PC-3 (cell line): ENCODE results near the gene EXOC4. TPM values are rescaled to one million over a fixed set of nuclear protein-coding genes. Genes with fewer than 3 reads are reported as not detected.

Source experiments
- ATAC-seq: fragments of 200-7000 bp; cut with Tn5 transposase; 2 replicates; pipeline ENCODE4 v1.9.1; 2020; ENCODE audit warnings: mild to moderate bottlenecking, moderate library complexity
- BruUV-seq: library from RNA; stranded (reverse); fragments of 400-500 nt; replicated peaks from 2 replicates; lab custom pipeline; 2021; lab: Mats Ljungman, UMichigan
- CTCF ChIA-PET: fragments of 300-600 bp; sonication (Branson Sonifier 250); formaldehyde crosslinking; loops from one replicate; lab custom pipeline; 2022; ENCODE audit warnings: antibody characterized with exemption; lab: Charles Lee
- POLR2A ChIA-PET: fragments of 300-600 bp; sonication (Branson Sonifier 250); formaldehyde crosslinking; loops from one replicate; lab custom pipeline; 2022; ENCODE audit warnings: antibody characterized with exemption; ENCODE audit not compliant: unreplicated experiment; lab: Charles Lee
- DNase-seq: peaks from one replicate; pipeline ENCODE4 v3.0.0-alpha.2; 2015
- H2AFZ ChIP-seq: fragments of 300-600 bp; sonication (generic); 2 replicates; pipeline ENCODE4 v1.6.0; 2016; ENCODE audit warnings: antibody characterized with exemption, low read length
- H3F3A ChIP-seq: fragments of 300-600 bp; sonication (generic); one replicate; pipeline ENCODE4 v1.6.0; 2017; ENCODE audit warnings: antibody characterized with exemption, low read length, control low read depth, mild to moderate bottlenecking; ENCODE audit not compliant: unreplicated experiment
- H3K27ac ChIP-seq: fragments of 300-600 bp; sonication (generic); 2 replicates; pipeline ENCODE4 v1.5.1; 2016; ENCODE audit warnings: mild to moderate bottlenecking, low read length
- H3K27me3 ChIP-seq: fragments of 300-600 bp; sonication (generic); 2 replicates; pipeline ENCODE4 v1.6.1; 2016; ENCODE audit warnings: low read length, mixed read lengths
- H3K36me3 ChIP-seq: fragments of 300-600 bp; sonication (generic); 2 replicates; pipeline ENCODE4 v1.6.1; 2016; ENCODE audit warnings: low read depth, mixed run types, low read length, mixed read lengths
- H3K4me1 ChIP-seq: fragments of 300-600 bp; sonication (generic); 2 replicates; pipeline ENCODE4 v1.5.1; 2016; ENCODE audit warnings: low read length; ENCODE audit not compliant: insufficient read depth
- H3K4me2 ChIP-seq: fragments of 300-600 bp; sonication (generic); 2 replicates; pipeline ENCODE4 v1.6.0; 2016; ENCODE audit warnings: low read length
- H3K4me3 ChIP-seq: fragments of 300-600 bp; sonication (generic); 2 replicates; pipeline ENCODE4 v1.5.1; 2016; ENCODE audit warnings: mild to moderate bottlenecking, low read length, mixed read lengths
- H3K79me2 ChIP-seq: fragments of 300-600 bp; sonication (generic); 2 replicates; pipeline ENCODE4 v1.6.1; 2017; ENCODE audit warnings: low read length, mixed read lengths
- H3K9ac ChIP-seq: fragments of 300-600 bp; sonication (generic); 2 replicates; pipeline ENCODE4 v1.6.0; 2016; ENCODE audit warnings: mild to moderate bottlenecking, low read length
- H3K9me2 ChIP-seq: fragments of 300-600 bp; sonication (generic); replicated peaks from 2 replicates; pipeline ENCODE4 v1.6.1; 2016; ENCODE audit warnings: mixed run types, low read length, mixed read lengths
- H3K9me3 ChIP-seq: fragments of 300-600 bp; sonication (generic); 2 replicates; pipeline ENCODE4 v1.6.1; 2016; ENCODE audit warnings: low read length, mixed read lengths
- H4K20me1 ChIP-seq: fragments of 300-600 bp; sonication (generic); 2 replicates; pipeline ENCODE4 v1.6.1; 2016; ENCODE audit warnings: low read length, mixed read lengths
- EZH2 ChIP-seq: fragments of 300-600 bp; sonication (generic); IDR thresholded peaks from one replicate; pipeline ENCODE4 v1.6.1; 2017; ENCODE audit warnings: antibody characterized with exemption, mild to moderate bottlenecking, low read length; ENCODE audit not compliant: unreplicated experiment
- EZH2phosphoT487 ChIP-seq: fragments of 300-600 bp; sonication (generic); IDR thresholded peaks from 2 replicates; pipeline ENCODE4 v1.6.1; 2018; ENCODE audit warnings: mild to moderate bottlenecking, antibody characterized with exemption, low read length, borderline replicate concordance
- intact Hi-C: fragments of 100-400 bp; cut with micrococcal nuclease; formaldehyde crosslinking; loops from 2 replicates; pipeline ENCODE4 v1.9.0; 2023
- total RNA-seq: library from RNA; depleted of rRNA; stranded (reverse); fragments of >200 nt; gene quantifications from 2 replicates; pipeline ENCODE4 v1.2.3, GENCODE V29; 2014
- TF ChIP-seq, protein P1 (sequence below): fragments of 300-600 bp; sonication (generic); conservative IDR thresholded peaks from 2 replicates; pipeline ENCODE4 v1.5.1; 2017; ENCODE audit warnings: antibody characterized with exemption, low read depth, mild to moderate bottlenecking, low read length

Gene EXOC4
- total RNA-seq, 1 experiment from 2014 or later = 43.5 TPM

- H3K4me3 ChIP-seq = no peak overlapping the region
- ChIA-PET POLR2A (no interaction called here), CTCF (no interaction called here)
- no TSS peak for BruUV-seq
- no peak overlapping the region for H3K27ac ChIP-seq
- no peaks in the 10 kb centered on the region for H3K36me3 ChIP-seq
- no peak for ATAC-seq
- TF ChIP-seq, protein P1, sequence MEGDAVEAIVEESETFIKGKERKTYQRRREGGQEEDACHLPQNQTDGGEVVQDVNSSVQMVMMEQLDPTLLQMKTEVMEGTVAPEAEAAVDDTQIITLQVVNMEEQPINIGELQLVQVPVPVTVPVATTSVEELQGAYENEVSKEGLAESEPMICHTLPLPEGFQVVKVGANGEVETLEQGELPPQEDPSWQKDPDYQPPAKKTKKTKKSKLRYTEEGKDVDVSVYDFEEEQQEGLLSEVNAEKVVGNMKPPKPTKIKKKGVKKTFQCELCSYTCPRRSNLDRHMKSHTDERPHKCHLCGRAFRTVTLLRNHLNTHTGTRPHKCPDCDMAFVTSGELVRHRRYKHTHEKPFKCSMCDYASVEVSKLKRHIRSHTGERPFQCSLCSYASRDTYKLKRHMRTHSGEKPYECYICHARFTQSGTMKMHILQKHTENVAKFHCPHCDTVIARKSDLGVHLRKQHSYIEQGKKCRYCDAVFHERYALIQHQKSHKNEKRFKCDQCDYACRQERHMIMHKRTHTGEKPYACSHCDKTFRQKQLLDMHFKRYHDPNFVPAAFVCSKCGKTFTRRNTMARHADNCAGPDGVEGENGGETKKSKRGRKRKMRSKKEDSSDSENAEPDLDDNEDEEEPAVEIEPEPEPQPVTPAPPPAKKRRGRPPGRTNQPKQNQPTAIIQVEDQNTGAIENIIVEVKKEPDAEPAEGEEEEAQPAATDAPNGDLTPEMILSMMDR = no peak
- TF ChIP-seq EZH2 (no peak), EZH2phosphoT487 (no peak)
- no peaks in the 10 kb centered on the region for H3K4me1 ChIP-seq
- H3F3A ChIP-seq = no peaks in the 10 kb centered on the region
- no peaks in the 10 kb centered on the region for H3K79me2 ChIP-seq
- H3K9me2 ChIP-seq = no peaks in the 10 kb centered on the region
- H4K20me1 ChIP-seq = no peaks in the 10 kb centered on the region
- no peak overlapping the region for H2AFZ ChIP-seq
- H3K9ac ChIP-seq = no peak overlapping the region
- H3K9me3 ChIP-seq = no peaks in the 10 kb centered on the region
- no peak overlapping the region for H3K4me2 ChIP-seq
- no peaks in the 10 kb centered on the region for H3K27me3 ChIP-seq
- intact Hi-C loops = no loop called here
- DNase-seq = no peak
Observed at GRCh38 chr7:133445617-133446016, 192.7 kb downstream of the EXOC4 start.

DNA sequence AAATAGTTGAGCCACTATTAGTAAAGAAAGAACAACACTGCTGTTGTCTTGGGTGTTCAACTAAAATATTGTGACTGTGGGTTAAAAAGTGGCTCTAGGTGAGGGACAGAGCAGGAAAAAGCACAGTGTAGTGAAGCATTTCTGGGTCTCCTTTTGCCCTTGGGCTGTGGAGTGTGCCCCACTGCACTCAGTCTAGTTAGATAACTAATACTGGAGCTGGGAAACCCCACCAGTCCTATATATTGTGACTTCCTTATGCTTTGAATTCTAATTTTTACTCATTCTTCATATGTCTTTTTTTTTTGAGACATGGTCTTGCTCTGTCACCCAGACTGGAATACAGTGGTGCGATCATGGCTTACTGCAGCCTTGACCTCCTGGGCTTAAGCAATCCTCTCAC, 195.1 kb downstream of the EXOC4 start:
- CTCF ChIA-PET = no interaction called here
- H3F3A ChIP-seq = no peaks in the 10 kb centered on the region
- BruUV-seq = no TSS peak
- H3K9me3 ChIP-seq = no peaks in the 10 kb centered on the region
- no peak for ATAC-seq
- H3K4me2 ChIP-seq = no peak overlapping the region
- no peaks in the 10 kb centered on the region for H3K36me3 ChIP-seq
- no peak overlapping the region for H2AFZ ChIP-seq
- H3K4me3 ChIP-seq = no peak overlapping the region
- H3K4me1 ChIP-seq = no peaks in the 10 kb centered on the region
- no peaks in the 10 kb centered on the region for H3K9me2 ChIP-seq
- H3K9ac ChIP-seq = no peak overlapping the region
- POLR2A ChIA-PET = no interaction called here
- no peak for TF ChIP-seq EZH2phosphoT487
- TF ChIP-seq, protein P1 = no peak
- no peak for TF ChIP-seq EZH2
- intact Hi-C loops = no loop called here
- H4K20me1 ChIP-seq = no peaks in the 10 kb centered on the region
- DNase-seq = no peak
- no peaks in the 10 kb centered on the region for H3K79me2 ChIP-seq
- no peaks in the 10 kb centered on the region for H3K27me3 ChIP-seq
- no peak overlapping the region for H3K27ac ChIP-seq

DNA sequence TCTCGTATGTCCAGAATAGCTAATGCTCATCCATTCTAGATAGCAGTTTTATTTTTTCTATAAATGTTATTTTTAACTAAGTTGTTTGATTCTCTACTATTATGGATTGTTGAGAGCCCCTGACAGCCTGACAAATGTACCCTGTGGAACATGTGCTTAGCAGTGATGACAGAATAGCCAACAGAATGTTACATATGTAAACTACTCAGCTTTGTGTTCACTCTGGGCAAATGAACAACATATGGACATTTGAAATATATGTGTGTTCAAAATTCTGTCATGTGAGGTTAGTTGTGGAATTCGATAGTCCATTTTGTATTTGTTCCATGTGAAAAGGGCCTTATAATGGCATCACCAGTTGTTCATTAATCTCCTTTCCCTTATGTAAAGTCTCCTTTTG, 199.7 kb downstream of the EXOC4 start:
- CTCF ChIA-PET = no interaction called here
- Histone ChIP-seq H2AFZ (no peak overlapping the region), H3K4me3 (no peak overlapping the region), H3K4me1 (no peaks in the 10 kb centered on the region), H3K36me3 (no peaks in the 10 kb centered on the region), H3K4me2 (no peak overlapping the region), H3K9ac (no peak overlapping the region), H3K79me2 (no peaks in the 10 kb centered on the region), H3K9me2 (no peaks in the 10 kb centered on the region), H3K27ac (no peak overlapping the region), H3K27me3 (no peaks in the 10 kb centered on the region), H3K9me3 (no peaks in the 10 kb centered on the region), H3F3A (no peaks in the 10 kb centered on the region), H4K20me1 (no peaks in the 10 kb centered on the region)
- intact Hi-C loops = no loop called here
- ATAC-seq (no peak), DNase-seq (no peak)
- POLR2A ChIA-PET = no interaction called here
- TF ChIP-seq, protein P1 = no peak
- no peak for TF ChIP-seq EZH2
- no peak for TF ChIP-seq EZH2phosphoT487
- no TSS peak for BruUV-seq
